Activated CD8-positive, alpha-beta memory T cell treated with anti-CD3 and anti-CD28 coated beads, Interleukin-2, amount 50 U/mL, for 1 hour (primary cell): Measurements from ENCODE around the gene TAF11L13.

Experiments used
- DNase-seq: peaks from one replicate; pipeline ENCODE4 v3.0.0-alpha.2; 2020; ENCODE audit errors: extremely low read depth

The TAF11L13 gene

GRCh38 chr5:17679597-17680203 is 47.8 kb downstream of the TAF11L13 start:
- DNase-seq, result no peak

- DNase-seq, result no peak
Observed at GRCh38 chr5:17680737-17681136, 48.8 kb downstream of the TAF11L13 start.
